Retinal pigment epithelial cell (primary cell): ENCODE results near the gene VIPR2.

Experiments used
- DNase-seq: peaks from one replicate; pipeline ENCODE4 v3.0.0-alpha.2; 2010; ENCODE audit warnings: low read depth
- H3K4me3 ChIP-seq: 2 replicates; pipeline ENCODE4 v1.5.1; 2011; ENCODE audit warnings: mild to moderate bottlenecking, low read length, control low read depth, moderate library complexity
- CTCF ChIP-seq: conservative IDR thresholded peaks from 2 replicates; pipeline ENCODE4 v1.5.1; 2011; ENCODE audit warnings: low read depth, low read length, control low read depth, inconsistent platforms

Gene VIPR2

GRCh38 chr7:159028508-159029401, 115.9 kb downstream of the VIPR2 start:
- no peak for DNase-seq
- TF ChIP-seq CTCF = no peak
- H3K4me3 ChIP-seq = no peak overlapping the region

- no peak for DNase-seq
- no peak overlapping the region for H3K4me3 ChIP-seq
- no peak for TF ChIP-seq CTCF
These were observed 116.7 kb downstream of the VIPR2 start for GRCh38 chr7:159027789-159028507.

GRCh38 chr7:159027056-159027788, 117.4 kb downstream of the VIPR2 start:
- no peak for DNase-seq
- TF ChIP-seq CTCF = no peak
- H3K4me3 ChIP-seq = no peak overlapping the region

- TF ChIP-seq CTCF = no peak
- no peak overlapping the region for H3K4me3 ChIP-seq
- DNase-seq = no peak
These were observed 118.2 kb downstream of the VIPR2 start for GRCh38 chr7:159026271-159027055.

GRCh38 chr7:159025161-159025779, 119.4 kb downstream of the VIPR2 start:
- no peak for DNase-seq
- TF ChIP-seq CTCF = no peak
- no peak overlapping the region for H3K4me3 ChIP-seq

GRCh38 chr7:159024280-159024951, 120.3 kb downstream of the VIPR2 start:
- DNase-seq = no peak
- no peak for TF ChIP-seq CTCF
- H3K4me3 ChIP-seq = no peak overlapping the region
